ENCODE data around the gene CHI3L2.

CHI3L2 gene

GRCh38 chr1:111247125-111247838 is 19.8 kb downstream of the CHI3L2 start:
- no peak overlapping the region for H3K9ac ChIP-seq (ENCODE audit: low read depth in 1 of 2, low read length in 2 of 2)
- no peaks in the 10 kb centered on the region for H3K4me1 ChIP-seq (ENCODE audit: control insufficient read depth in 2 of 2, insufficient read depth in 2 of 2, low read length in 2 of 2)
- no peak overlapping the region for H3K27ac ChIP-seq (ENCODE audit: low read depth in 2 of 2, low read length in 2 of 2)
- H3K36me3 ChIP-seq (ENCODE audit: control insufficient read depth in 2 of 2, insufficient read depth in 2 of 2, low read length in 2 of 2): no peaks in the 10 kb centered on the region
- no peaks in the 10 kb centered on the region for H3K27me3 ChIP-seq (ENCODE audit: control insufficient read depth in 2 of 2, insufficient read depth in 2 of 2, low read length in 2 of 2)
- no peaks in the 10 kb centered on the region for H3K9me3 ChIP-seq (ENCODE audit: control insufficient read depth in 2 of 2, low read length in 2 of 2)
- H3K4me3 ChIP-seq (ENCODE audit: low read length in 2 of 2): no peak overlapping the region

DNA sequence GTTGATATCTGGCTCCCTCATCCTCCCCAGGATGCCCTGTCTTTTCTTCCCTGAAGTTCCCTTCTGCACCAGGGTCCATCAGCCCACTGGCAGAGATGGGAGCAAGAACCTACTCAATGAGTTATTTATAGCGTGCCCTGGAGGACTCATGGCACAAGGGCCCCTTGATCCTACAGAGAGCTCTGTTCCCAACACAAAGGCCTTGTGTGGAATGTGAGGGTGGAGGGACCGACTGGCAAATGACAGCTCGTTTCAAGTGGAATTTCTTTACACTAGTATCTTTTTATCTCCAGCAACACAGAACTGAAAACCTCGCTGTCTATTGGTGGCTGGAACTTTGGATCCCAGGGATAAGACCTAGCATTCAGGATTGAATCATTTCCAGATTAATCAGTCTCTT is 22.4 kb downstream of the CHI3L2 start:
- no peaks in the 10 kb centered on the region for H3K4me1 ChIP-seq (ENCODE audit: control insufficient read depth in 2 of 2, insufficient read depth in 2 of 2, low read length in 2 of 2)
- no peak overlapping the region for H3K9ac ChIP-seq (ENCODE audit: low read depth in 1 of 2, low read length in 2 of 2)
- no peak overlapping the region for H3K27ac ChIP-seq (ENCODE audit: low read depth in 2 of 2, low read length in 2 of 2)
- no peaks in the 10 kb centered on the region for H3K36me3 ChIP-seq (ENCODE audit: control insufficient read depth in 2 of 2, insufficient read depth in 2 of 2, low read length in 2 of 2)
- H3K4me3 ChIP-seq (ENCODE audit: low read length in 2 of 2): no peak overlapping the region
- H3K27me3 ChIP-seq (ENCODE audit: control insufficient read depth in 2 of 2, insufficient read depth in 2 of 2, low read length in 2 of 2): peaks cover 0 to under 1% of the 10 kb centered on the region in 2 donors
- H3K9me3 ChIP-seq (ENCODE audit: control insufficient read depth in 2 of 2, low read length in 2 of 2): no peaks in the 10 kb centered on the region

GRCh38 chr1:111251570-111251969 is 24.1 kb downstream of the CHI3L2 start:
- Histone ChIP-seq H3K27me3 (ENCODE audit: control insufficient read depth in 2 of 2, insufficient read depth in 2 of 2, low read length in 2 of 2) (peaks cover 0 to 2% of the 10 kb centered on the region in 2 donors), H3K9ac (ENCODE audit: low read depth in 1 of 2, low read length in 2 of 2) (no peak overlapping the region), H3K4me1 (ENCODE audit: control insufficient read depth in 2 of 2, insufficient read depth in 2 of 2, low read length in 2 of 2) (no peaks in the 10 kb centered on the region), H3K4me3 (ENCODE audit: low read length in 2 of 2) (no peak overlapping the region), H3K9me3 (ENCODE audit: control insufficient read depth in 2 of 2, low read length in 2 of 2) (no peaks in the 10 kb centered on the region), H3K27ac (ENCODE audit: low read depth in 2 of 2, low read length in 2 of 2) (no peak overlapping the region), H3K36me3 (ENCODE audit: control insufficient read depth in 2 of 2, insufficient read depth in 2 of 2, low read length in 2 of 2) (no peaks in the 10 kb centered on the region)

GRCh38 chr1:111252786-111253185 is 25.3 kb downstream of the CHI3L2 start:
- Histone ChIP-seq H3K9ac (ENCODE audit: low read depth in 1 of 2, low read length in 2 of 2) (no peak overlapping the region), H3K4me1 (ENCODE audit: control insufficient read depth in 2 of 2, insufficient read depth in 2 of 2, low read length in 2 of 2) (no peaks in the 10 kb centered on the region), H3K36me3 (ENCODE audit: control insufficient read depth in 2 of 2, insufficient read depth in 2 of 2, low read length in 2 of 2) (no peaks in the 10 kb centered on the region), H3K27ac (ENCODE audit: low read depth in 2 of 2, low read length in 2 of 2) (no peak overlapping the region), H3K27me3 (ENCODE audit: control insufficient read depth in 2 of 2, insufficient read depth in 2 of 2, low read length in 2 of 2) (peaks cover 0 to 2% of the 10 kb centered on the region in 2 donors), H3K4me3 (ENCODE audit: low read length in 2 of 2) (no peak overlapping the region), H3K9me3 (ENCODE audit: control insufficient read depth in 2 of 2, low read length in 2 of 2) (no peaks in the 10 kb centered on the region)

GRCh38 chr1:111253876-111254275 is 26.4 kb downstream of the CHI3L2 start:
- Histone ChIP-seq H3K36me3 (ENCODE audit: control insufficient read depth in 2 of 2, insufficient read depth in 2 of 2, low read length in 2 of 2) (no peaks in the 10 kb centered on the region), H3K27ac (ENCODE audit: low read depth in 2 of 2, low read length in 2 of 2) (no peak overlapping the region), H3K4me1 (ENCODE audit: control insufficient read depth in 2 of 2, insufficient read depth in 2 of 2, low read length in 2 of 2) (no peaks in the 10 kb centered on the region), H3K27me3 (ENCODE audit: control insufficient read depth in 2 of 2, insufficient read depth in 2 of 2, low read length in 2 of 2) (peaks cover 0 to 2% of the 10 kb centered on the region in 2 donors), H3K9ac (ENCODE audit: low read depth in 1 of 2, low read length in 2 of 2) (no peak overlapping the region), H3K9me3 (ENCODE audit: control insufficient read depth in 2 of 2, low read length in 2 of 2) (no peaks in the 10 kb centered on the region), H3K4me3 (ENCODE audit: low read length in 2 of 2) (no peak overlapping the region)

- H3K27ac ChIP-seq (ENCODE audit: low read depth in 2 of 2, low read length in 2 of 2): no peak overlapping the region
- H3K36me3 ChIP-seq (ENCODE audit: control insufficient read depth in 2 of 2, insufficient read depth in 2 of 2, low read length in 2 of 2): no peaks in the 10 kb centered on the region
- peaks cover 0 to 2% of the 10 kb centered on the region in 2 donors for H3K27me3 ChIP-seq (ENCODE audit: control insufficient read depth in 2 of 2, insufficient read depth in 2 of 2, low read length in 2 of 2)
- no peak overlapping the region for H3K4me3 ChIP-seq (ENCODE audit: low read length in 2 of 2)
- no peaks in the 10 kb centered on the region for H3K9me3 ChIP-seq (ENCODE audit: control insufficient read depth in 2 of 2, low read length in 2 of 2)
- H3K4me1 ChIP-seq (ENCODE audit: control insufficient read depth in 2 of 2, insufficient read depth in 2 of 2, low read length in 2 of 2): no peaks in the 10 kb centered on the region
- H3K9ac ChIP-seq (ENCODE audit: low read depth in 1 of 2, low read length in 2 of 2): no peak overlapping the region
Observed at GRCh38 chr1:111256988-111257658, 29.6 kb downstream of the CHI3L2 start.

DNA sequence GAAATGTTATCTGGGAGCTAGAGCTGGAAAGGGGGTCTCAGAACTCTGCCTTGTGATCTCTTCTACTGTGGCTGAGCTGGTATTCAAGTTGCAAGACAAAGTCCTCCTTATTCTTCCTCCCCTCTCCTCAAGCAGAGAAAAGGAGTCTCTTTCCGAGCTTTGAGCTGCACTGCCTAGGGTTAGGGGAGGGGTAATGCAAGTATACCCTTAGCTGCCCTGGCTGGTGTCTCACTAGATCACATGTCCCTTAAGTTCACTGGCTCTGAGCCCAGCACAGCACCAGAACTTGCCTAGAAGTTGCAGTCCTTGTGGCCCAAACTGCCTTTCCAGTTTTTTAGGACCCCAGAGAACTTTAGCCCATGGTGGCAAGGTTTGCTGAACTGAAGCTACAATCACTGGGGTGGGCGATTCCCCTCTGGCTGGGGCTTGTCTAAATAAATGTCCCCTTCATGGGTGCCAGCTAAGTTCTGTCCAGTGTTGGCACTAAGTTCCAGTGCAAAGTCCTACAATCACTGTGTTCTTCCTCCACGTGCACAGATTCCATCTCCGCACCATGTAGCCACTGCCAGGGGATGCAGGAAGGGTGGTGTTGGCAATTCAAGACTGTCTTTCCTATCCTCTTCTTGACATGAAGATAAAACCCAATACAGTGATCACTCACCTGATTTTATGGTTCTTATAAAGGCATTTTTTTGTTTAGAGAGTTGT is 40.4 kb downstream of the CHI3L2 start:
- Histone ChIP-seq H3K9ac (ENCODE audit: low read depth in 1 of 2, low read length in 2 of 2) (no peak overlapping the region), H3K4me1 (ENCODE audit: control insufficient read depth in 2 of 2, insufficient read depth in 2 of 2, low read length in 2 of 2) (no peaks in the 10 kb centered on the region), H3K9me3 (ENCODE audit: control insufficient read depth in 2 of 2, low read length in 2 of 2) (no peaks in the 10 kb centered on the region), H3K36me3 (ENCODE audit: control insufficient read depth in 2 of 2, insufficient read depth in 2 of 2, low read length in 2 of 2) (no peaks in the 10 kb centered on the region), H3K27me3 (ENCODE audit: control insufficient read depth in 2 of 2, insufficient read depth in 2 of 2, low read length in 2 of 2) (peaks cover 5 to 7% of the 10 kb centered on the region in 2 donors), H3K27ac (ENCODE audit: low read depth in 2 of 2, low read length in 2 of 2) (no peak overlapping the region), H3K4me3 (ENCODE audit: low read length in 2 of 2) (no peak overlapping the region)

- H3K9me3 ChIP-seq (ENCODE audit: control insufficient read depth in 2 of 2, low read length in 2 of 2): no peaks in the 10 kb centered on the region
- no peak overlapping the region for H3K27ac ChIP-seq (ENCODE audit: low read depth in 2 of 2, low read length in 2 of 2)
Observed at GRCh38 chr1:111269825-111270406, 42.4 kb downstream of the CHI3L2 start.

DNA sequence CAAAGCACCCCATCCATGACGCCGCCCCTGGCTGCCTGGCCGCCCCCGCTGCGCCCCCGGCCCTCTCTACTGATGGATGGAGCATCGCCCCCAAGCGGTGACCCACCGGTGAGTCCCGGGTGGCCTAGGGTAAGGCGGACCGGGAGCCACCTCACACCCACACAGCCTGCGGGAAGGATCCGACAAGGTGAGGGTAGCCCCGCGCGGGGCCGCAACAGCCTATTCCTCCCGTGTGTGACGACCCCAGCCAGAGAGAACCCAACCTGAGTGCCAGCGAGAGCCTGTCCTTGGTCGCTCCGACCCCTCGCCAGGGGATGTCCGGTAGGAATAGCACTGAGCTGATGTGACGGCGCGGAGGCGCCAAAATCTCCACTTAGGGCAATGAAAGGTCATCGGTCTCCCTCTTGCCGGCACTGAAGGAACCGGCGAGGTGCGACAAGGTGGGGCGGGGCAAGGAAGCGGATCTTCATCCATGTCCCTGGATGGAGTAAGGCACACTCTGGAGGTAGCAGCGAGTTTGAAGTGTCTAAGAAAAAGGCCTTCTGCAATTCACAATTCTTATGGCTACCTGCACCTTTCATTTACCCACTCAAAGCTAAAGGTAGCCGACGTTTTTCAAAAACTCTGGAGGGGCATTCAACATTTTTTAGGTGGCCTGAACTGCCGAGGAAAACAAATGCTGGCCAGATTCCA is 43.4 kb downstream of the CHI3L2 start:
- Histone ChIP-seq H3K27me3 (ENCODE audit: control insufficient read depth in 2 of 2, insufficient read depth in 2 of 2, low read length in 2 of 2) (peaks cover 5 to 7% of the 10 kb centered on the region in 2 donors), H3K27ac (ENCODE audit: low read depth in 2 of 2, low read length in 2 of 2) (no peak overlapping the region), H3K4me3 (ENCODE audit: low read length in 2 of 2) (no peak overlapping the region), H3K9ac (ENCODE audit: low read depth in 1 of 2, low read length in 2 of 2) (no peak overlapping the region), H3K4me1 (ENCODE audit: control insufficient read depth in 2 of 2, insufficient read depth in 2 of 2, low read length in 2 of 2) (no peaks in the 10 kb centered on the region), H3K9me3 (ENCODE audit: control insufficient read depth in 2 of 2, low read length in 2 of 2) (no peaks in the 10 kb centered on the region), H3K36me3 (ENCODE audit: control insufficient read depth in 2 of 2, insufficient read depth in 2 of 2, low read length in 2 of 2) (no peaks in the 10 kb centered on the region)

More at GRCh38 chr1:111269825-111270406, 42.4 kb downstream of the CHI3L2 start:
- Histone ChIP-seq H3K36me3 (ENCODE audit: control insufficient read depth in 2 of 2, insufficient read depth in 2 of 2, low read length in 2 of 2) (no peaks in the 10 kb centered on the region), H3K9ac (ENCODE audit: low read depth in 1 of 2, low read length in 2 of 2) (no peak overlapping the region), H3K4me3 (ENCODE audit: low read length in 2 of 2) (no peak overlapping the region), H3K27me3 (ENCODE audit: control insufficient read depth in 2 of 2, insufficient read depth in 2 of 2, low read length in 2 of 2) (peaks cover 5 to 7% of the 10 kb centered on the region in 2 donors), H3K4me1 (ENCODE audit: control insufficient read depth in 2 of 2, insufficient read depth in 2 of 2, low read length in 2 of 2) (no peaks in the 10 kb centered on the region)
